Liver (tissue), 9 donors: ENCODE results near the gene C19orf53. TPM values are rescaled to one million over a fixed set of nuclear protein-coding genes. Genes with fewer than 3 reads are reported as not detected.

ENCODE experiments used
- DNase-seq: peaks from one replicate; pipeline ENCODE4 v3.0.0-alpha.2; 2017; ENCODE audit warnings: low spot score
- H3K27ac ChIP-seq, 2 donors: one replicate each; pipeline ENCODE4 v1.7.0; 2013; ENCODE audit warnings: inconsistent platforms in 2 of 2, low read length in 2 of 2, control low read depth in 1 of 2, low read depth in 1 of 2, mild to moderate bottlenecking in 1 of 2
- H3K27me3 ChIP-seq, 4 donors: one replicate each; pipeline versions ENCODE4 v1.6.1 to v1.7.0; 2013; ENCODE audit warnings: low read length in 3 of 4, inconsistent platforms in 1 of 4, mild to moderate bottlenecking in 1 of 4, moderate library complexity in 1 of 4; ENCODE audit not compliant: control insufficient read depth in 4 of 4, insufficient read depth in 4 of 4
- H3K36me3 ChIP-seq, 4 donors: one replicate each; pipeline versions ENCODE4 v1.6.1 to v1.7.0; 2013; ENCODE audit warnings: low read length in 3 of 4, mild to moderate bottlenecking in 3 of 4, low read depth in 1 of 4, moderate library complexity in 1 of 4; ENCODE audit not compliant: control insufficient read depth in 4 of 4, insufficient read depth in 3 of 4
- H3K4me1 ChIP-seq, 4 donors: one replicate each; pipeline versions ENCODE4 v1.6.1 to v1.7.0; 2013; ENCODE audit warnings: low read length in 3 of 4, mild to moderate bottlenecking in 3 of 4, moderate library complexity in 1 of 4; ENCODE audit not compliant: control insufficient read depth in 4 of 4, insufficient read depth in 4 of 4
- H3K4me3 ChIP-seq, 3 donors: one replicate each; pipeline versions ENCODE4 v1.6.1 to v1.7.0; 2013; ENCODE audit warnings: low read length in 3 of 3, control low read depth in 1 of 3, low read depth in 1 of 3, mild to moderate bottlenecking in 1 of 3
- H3K9ac ChIP-seq, 2 donors: one replicate each; pipeline ENCODE4 v1.7.0; 2013; ENCODE audit warnings: low read length in 2 of 2, mild to moderate bottlenecking in 2 of 2, moderate library complexity in 2 of 2, control low read depth in 1 of 2, low read depth in 1 of 2
- H3K9me3 ChIP-seq, 4 donors: one replicate each; pipeline versions ENCODE4 v1.6.1 to v1.7.0; 2013; ENCODE audit warnings: low read length in 3 of 4; ENCODE audit not compliant: control insufficient read depth in 4 of 4
- EGR1 ChIP-seq, 2 donors: IDR thresholded peaks; 2 replicates each; pipeline ENCODE4 v1.6.1; 2016 to 2018; ENCODE audit warnings: antibody characterized with exemption in 2 of 2, low read depth in 2 of 2
- FOXA1 ChIP-seq: IDR thresholded peaks from 2 replicates; pipeline ENCODE4 v1.6.1; 2016; ENCODE audit warnings: antibody characterized with exemption
- FOXA2 ChIP-seq: IDR thresholded peaks from 2 replicates; pipeline ENCODE4 v1.6.1; 2016; ENCODE audit warnings: antibody characterized with exemption
- GABPA ChIP-seq, 2 donors: IDR thresholded peaks in 1 of 2; conservative IDR thresholded peaks in 1 of 2; 2 replicates each; pipeline ENCODE4 v1.6.1; 2016; ENCODE audit warnings: antibody characterized with exemption in 2 of 2, mild to moderate bottlenecking in 1 of 2, moderate library complexity in 1 of 2
- HNF4A ChIP-seq, 2 donors: conservative IDR thresholded peaks; 2 replicates each; pipeline ENCODE4 v1.6.1; 2016; ENCODE audit warnings: antibody characterized with exemption in 2 of 2, mild to moderate bottlenecking in 2 of 2
- HNF4G ChIP-seq: IDR thresholded peaks from 2 replicates; pipeline ENCODE4 v1.6.1; 2016; ENCODE audit warnings: antibody characterized with exemption
- JUND ChIP-seq, 2 donors: IDR thresholded peaks; 2 replicates each; pipeline ENCODE4 v1.6.1; 2016; ENCODE audit warnings: antibody characterized with exemption in 2 of 2
- MAX ChIP-seq: IDR thresholded peaks from 2 replicates; pipeline ENCODE4 v1.6.1; 2016; ENCODE audit warnings: antibody characterized with exemption
- NR2F2 ChIP-seq: IDR thresholded peaks from 2 replicates; pipeline ENCODE4 v1.6.1; 2016; ENCODE audit warnings: antibody characterized with exemption
- REST ChIP-seq: IDR thresholded peaks from 2 replicates; pipeline ENCODE4 v1.6.1; 2016; ENCODE audit warnings: antibody characterized with exemption, mild to moderate bottlenecking
- RXRA ChIP-seq, 2 donors: IDR thresholded peaks; 2 replicates each; pipeline ENCODE4 v1.6.1; 2017 to 2018; ENCODE audit warnings: antibody characterized with exemption in 2 of 2, mild to moderate bottlenecking in 1 of 2
- SP1 ChIP-seq: IDR thresholded peaks from 2 replicates; pipeline ENCODE4 v1.6.1; 2018; ENCODE audit warnings: antibody characterized with exemption, mild to moderate bottlenecking
- TAF1 ChIP-seq: conservative IDR thresholded peaks from 2 replicates; pipeline ENCODE4 v1.6.1; 2016; ENCODE audit warnings: antibody characterized with exemption, mild to moderate bottlenecking
- YY1 ChIP-seq: IDR thresholded peaks from 2 replicates; pipeline ENCODE4 v1.6.1; 2016; ENCODE audit warnings: antibody characterized with exemption, mild to moderate bottlenecking
- ZBTB33 ChIP-seq: IDR thresholded peaks from 2 replicates; pipeline ENCODE4 v1.6.1; 2016; ENCODE audit warnings: antibody characterized with exemption
- WGBS: extraction: QIAGEN DNeasy Blood & Tissue Kit; methylation state at CpG from one replicate; pipeline ENCODE4 v1.1.7; 2013; 5-methylcytosine and 5-hydroxymethylcytosine counted together
- polyA plus RNA-seq, 2 donors: library from polyadenylated mRNA; stranded (reverse) in 1 of 2; unstranded in 1 of 2; fragments of 200-250 nt in 1 of 2; fragments of >200 nt in 1 of 2; fragmentation: Nextera tagmentation in 1 of 2; extraction: Ambion mirVana in 1 of 2; gene quantifications; one replicate each; pipeline versions ENCODE4 v1.2.1 to v1.2.3, GENCODE V29; 2013 to 2015
- total RNA-seq, 2 donors: library from RNA; depleted of rRNA; stranded (reverse); fragments of >200 nt; gene quantifications; one replicate each; pipeline ENCODE4 v1.2.3, GENCODE V29; 2014
- donor health status: healthy.
- donor health status: healthy.
- donor health status: healthy.
- donor health status: healthy.
- donor health status: healthy.

C19orf53 gene
- total and polyA plus RNA-seq, 4 donors = 18.5 to 88.5 (median 59.5) TPM

- TF ChIP-seq REST (no peak), RXRA (IDR thresholded peaks at IDR 0.05) (no peak), GABPA (IDR thresholded peaks at IDR 0.05 in 1 of 2, conservative IDR thresholded peaks at IDR 0.05 in 1 of 2) (no peak), FOXA2 (no peak), YY1 (no peak), HNF4A (conservative IDR thresholded peaks at IDR 0.05) (no peak), FOXA1 (no peak), SP1 (no peak), ZBTB33 (no peak), HNF4G (no peak)
Observed at GRCh38 chr19:13819238-13819637, 45.0 kb downstream of the C19orf53 start (continued).

GRCh38 chr19:13821292-13821691, 47.0 kb downstream of the C19orf53 start:
- H3K27ac ChIP-seq = no peak overlapping the region
- 95% methylated on average over 2 of the region's 2 CpGs for WGBS

More at GRCh38 chr19:13821292-13821691, 47.0 kb downstream of the C19orf53 start:
- DNase-seq = no peak
- Histone ChIP-seq H3K36me3 (peaks cover 0 to 1% (median 0%) of the 10 kb centered on the region in 4 donors), H3K9me3 (no peaks in the 10 kb centered on the region), H3K9ac (no peak overlapping the region), H3K4me3 (no peak overlapping the region), H3K27me3 (no peaks in the 10 kb centered on the region), H3K4me1 (no peaks in the 10 kb centered on the region)
- no peak for TF ChIP-seq JUND (IDR thresholded peaks at IDR 0.05)
- TF ChIP-seq FOXA1 = no peak
- TF ChIP-seq ZBTB33 = no peak
- no peak for TF ChIP-seq HNF4A (conservative IDR thresholded peaks at IDR 0.05)
- no peak for TF ChIP-seq MAX
- TF ChIP-seq RXRA (IDR thresholded peaks at IDR 0.05) = no peak
- TF ChIP-seq TAF1 = no peak
- no peak for TF ChIP-seq FOXA2
- no peak for TF ChIP-seq SP1
- no peak for TF ChIP-seq REST
- no peak for TF ChIP-seq GABPA (IDR thresholded peaks at IDR 0.05 in 1 of 2, conservative IDR thresholded peaks at IDR 0.05 in 1 of 2)
- TF ChIP-seq YY1 = no peak
- no peak for TF ChIP-seq NR2F2
- no peak for TF ChIP-seq EGR1 (IDR thresholded peaks at IDR 0.05; ENCODE audit: low read depth in 2 of 2)
